Naive thymus-derived CD4-positive, alpha-beta T cell (primary cell): ENCODE results near the gene CEACAM5. TPM values are rescaled to one million over a fixed set of nuclear protein-coding genes. Genes with fewer than 3 reads are reported as not detected.
"Not testable (repeated sequence)": the region's sequence is repeated elsewhere in the genome, so short reads cannot be mapped to it uniquely, and the experiment has no call there.

ENCODE experiments used
- ATAC-seq: fragments of 150-1000 bp; cut with Tn5 transposase; 2 replicates; pipeline ENCODE4 v1.10.0; 2021; ENCODE audit warnings: mild to moderate bottlenecking, moderate library complexity
- CTCF ChIA-PET: fragments of 350-600 bp; sonication (Branson Sonifier 250); formaldehyde crosslinking; loops from one replicate; lab custom pipeline; 2021; ENCODE audit warnings: antibody characterized with exemption; lab: Charles Lee
- POLR2A ChIA-PET: fragments of 350-600 bp; sonication (Branson Sonifier 250); formaldehyde crosslinking; loops from one replicate; lab custom pipeline; 2021; ENCODE audit warnings: antibody characterized with exemption, inconsistent platforms; lab: Charles Lee
- DNase-seq, 9 donors: peaks; one replicate each; pipeline versions ENCODE4 v3.0.0 to v3.0.0-alpha.2; 2020 to 2022; ENCODE audit warnings: mixed read lengths in 1 of 9
- H3K27ac ChIP-seq: one replicate; pipeline ENCODE4 v1.7.0; 2013; ENCODE audit warnings: mild to moderate bottlenecking, low read depth, low read length, moderate library complexity
- H3K27me3 ChIP-seq, 2 donors: one replicate each; pipeline ENCODE4 v1.7.0; 2013; ENCODE audit warnings: low read length in 2 of 2, mild to moderate bottlenecking in 2 of 2, moderate library complexity in 2 of 2; ENCODE audit not compliant: control insufficient read depth in 2 of 2, insufficient read depth in 2 of 2
- H3K36me3 ChIP-seq, 3 experiments: 1 replicate in 2 of 3; 2 replicates in 1 of 3; pipeline ENCODE4 v1.7.0; 2013; ENCODE audit warnings: low read length in 3 of 3, mild to moderate bottlenecking in 3 of 3, moderate library complexity in 1 of 3; ENCODE audit not compliant: insufficient read depth in 3 of 3, control insufficient read depth in 2 of 3
- H3K4me1 ChIP-seq, 2 donors: one replicate each; pipeline ENCODE4 v1.7.0; 2013; ENCODE audit warnings: low read length in 2 of 2, mild to moderate bottlenecking in 2 of 2, moderate library complexity in 1 of 2; ENCODE audit not compliant: control insufficient read depth in 2 of 2, insufficient read depth in 2 of 2
- H3K4me3 ChIP-seq: 2 replicates; pipeline ENCODE4 v1.7.0; 2013; ENCODE audit warnings: mild to moderate bottlenecking, low read length
- H3K9me3 ChIP-seq, 3 experiments: 1 replicate in 2 of 3; 2 replicates in 1 of 3; pipeline ENCODE4 v1.7.0; 2013; ENCODE audit warnings: low read length in 3 of 3; ENCODE audit not compliant: control insufficient read depth in 2 of 3
- H3K27ac Mint-ChIP-seq, 9 donors: one replicate each; pipeline ENCODE4 v1.8.0; 2020 to 2022; ENCODE audit warnings: mixed read lengths in 9 of 9, mild to moderate bottlenecking in 8 of 9, moderate library complexity in 5 of 9, inconsistent platforms in 2 of 9
- H3K27me3 Mint-ChIP-seq, 5 donors: one replicate each; pipeline ENCODE4 v1.8.0; 2021 to 2022; ENCODE audit warnings: mixed read lengths in 5 of 5, mild to moderate bottlenecking in 1 of 5
- H3K36me3 Mint-ChIP-seq, 5 donors: one replicate each; pipeline ENCODE4 v1.8.0; 2020 to 2022; ENCODE audit warnings: mixed read lengths in 5 of 5, mild to moderate bottlenecking in 3 of 5, inconsistent platforms in 1 of 5
- H3K4me1 Mint-ChIP-seq, 7 donors: one replicate each; pipeline ENCODE4 v1.8.0; 2020 to 2022; ENCODE audit warnings: mixed read lengths in 7 of 7, mild to moderate bottlenecking in 3 of 7, inconsistent platforms in 1 of 7
- H3K4me3 Mint-ChIP-seq, 10 donors: one replicate each; pipeline ENCODE4 v1.8.0; 2020 to 2022; ENCODE audit warnings: mild to moderate bottlenecking in 10 of 10, mixed read lengths in 10 of 10, moderate library complexity in 6 of 10, inconsistent platforms in 2 of 10
- H3K9me3 Mint-ChIP-seq, 11 donors: one replicate each; pipeline ENCODE4 v1.8.0; 2020 to 2022; ENCODE audit warnings: mixed read lengths in 11 of 11, mild to moderate bottlenecking in 4 of 11, inconsistent platforms in 1 of 11, moderate library complexity in 1 of 11
- intact Hi-C, 2 donors: fragments of 100-400 bp; cut with micrococcal nuclease; formaldehyde crosslinking; loops; one replicate each; pipeline ENCODE4 v1.15.1; 2023
- polyA plus RNA-seq, 2 donors: library from polyadenylated mRNA; unstranded; fragments of 300-500 nt; fragmentation: Illumina TruSeq; gene quantifications; one replicate each; pipeline ENCODE4 v1.2.3, GENCODE V29; 2021
- total RNA-seq, 6 experiments: library from RNA in 5 of 6; stranded (reverse) in 5 of 6; gene quantifications; 1 replicate in 5 of 6; 2 replicates in 1 of 6; pipeline ENCODE4 v1.2.3 and lab custom pipeline; 2021 to 2026

The CEACAM5 gene
- total and polyA plus RNA-seq, 7 experiments from 2014 or later: not detected

DNA sequence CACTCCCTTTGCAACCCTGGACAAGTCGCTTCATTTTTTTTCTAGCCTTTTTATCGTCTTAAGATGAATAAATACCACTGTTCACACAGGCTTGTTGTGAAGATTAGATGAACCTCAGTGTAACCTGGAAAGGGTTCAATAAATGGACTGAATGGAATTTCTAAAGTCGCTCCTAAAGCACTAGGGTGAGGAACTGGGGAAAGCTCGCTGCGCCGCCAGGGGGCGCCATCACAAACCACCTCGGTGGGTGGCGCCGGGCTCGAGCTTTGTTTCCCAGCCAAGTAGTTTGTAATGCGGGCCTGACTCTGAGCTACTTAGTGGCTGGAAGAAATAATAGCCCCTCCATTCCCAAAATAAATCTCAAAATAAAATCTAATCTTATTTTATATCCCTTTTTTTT, 44.7 kb downstream of the CEACAM5 start:
- Histone ChIP-seq H3K4me1 (no peaks in the 10 kb centered on the region), H3K36me3 (no peaks in the 10 kb centered on the region), H3K4me3 (no peak overlapping the region), H3K9me3 (no peaks in the 10 kb centered on the region), H3K27me3 (peaks cover 0 to 3% of the 10 kb centered on the region in 2 donors), H3K27ac (no peak overlapping the region)
- Mint-ChIP-seq H3K9me3 (no peaks in the 10 kb centered on the region), H3K27me3 (peaks cover 20 to 58% (median 36%) of the 10 kb centered on the region in 5 donors), H3K36me3 (no peaks in the 10 kb centered on the region), H3K27ac (no peak overlapping the region), H3K4me3 (no peak overlapping the region), H3K4me1 (peaks cover 3 to 6% (median 5%) of the 10 kb centered on the region in 7 donors)
- ATAC-seq (peak; percentile 73), DNase-seq (peak; percentile 54 to 84 (median 75))
- ChIA-PET POLR2A (interaction anchor here (0.8 to 2.4 kb wide), 3 partner anchors 25 to 32 kb away, joined by 3 to 16 read pairs (median 4); no protein-coding TSS in a partner anchor), CTCF (interaction anchor here (0.6 to 6.1 kb wide), 45 partner anchors 9 to 925 kb away, joined by 3 to 149 read pairs (median 5); no protein-coding TSS in a partner anchor)
- intact Hi-C loops: loop anchor here (1.0 to 2.0 kb wide), 3 partner anchors 32 to 68 kb away; no protein-coding TSS in a partner anchor

DNA sequence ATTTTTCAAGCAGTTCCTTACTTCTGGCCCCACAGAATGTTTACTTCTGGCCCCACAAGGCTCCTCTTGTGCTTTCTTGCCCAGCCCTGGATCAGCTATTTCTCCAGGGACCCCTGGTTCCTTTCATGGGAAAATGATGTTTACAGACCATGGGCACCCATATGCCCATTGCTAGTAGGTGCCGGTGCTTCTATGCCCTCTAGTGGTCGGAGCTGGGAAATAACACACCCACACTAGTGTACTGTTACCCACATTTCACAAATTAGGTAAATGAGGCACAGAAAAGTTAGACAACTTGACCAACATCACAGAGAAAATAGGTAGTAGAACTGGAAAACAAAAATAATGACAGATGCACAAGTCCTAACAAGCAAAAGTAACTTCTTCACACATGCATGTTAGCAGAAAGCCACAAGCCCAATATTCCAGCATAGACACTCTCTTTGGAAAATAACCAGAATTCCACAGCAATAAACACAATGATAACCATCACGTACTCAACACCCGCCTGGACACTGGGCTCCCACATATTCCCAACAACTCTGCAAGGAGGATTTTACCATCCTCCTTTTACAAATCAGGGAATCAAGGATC, 45.6 kb downstream of the CEACAM5 start:
- no peaks in the 10 kb centered on the region for H3K36me3 ChIP-seq
- ATAC-seq (peak; percentile 95), DNase-seq (peak; percentile 43 to 76 (median 63))
- no peak overlapping the region for H3K27ac ChIP-seq
- no peak overlapping the region for H3K4me3 Mint-ChIP-seq
- H3K9me3 Mint-ChIP-seq: no peaks in the 10 kb centered on the region
- intact Hi-C loops: loop anchor here (1.0 to 2.0 kb wide), 4 partner anchors 19 to 67 kb away; no protein-coding TSS in a partner anchor
- peak overlapping the region in 2 of 9 donors; percentile 5 to 85 for H3K27ac Mint-ChIP-seq
- no peaks in the 10 kb centered on the region for H3K4me1 ChIP-seq
- H3K9me3 ChIP-seq: no peaks in the 10 kb centered on the region
- H3K4me1 Mint-ChIP-seq: peaks cover 4 to 6% (median 5%) of the 10 kb centered on the region in 7 donors
- peaks cover 20 to 57% (median 30%) of the 10 kb centered on the region in 5 donors for H3K27me3 Mint-ChIP-seq
- ChIA-PET POLR2A (interaction anchor here (0.7 to 2.4 kb wide), 2 partner anchors 19 to 31 kb away, joined by 3 to 16 read pairs; no protein-coding TSS in a partner anchor), CTCF (interaction anchor here (0.7 to 6.1 kb wide), 23 partner anchors 8 to 267 kb away, joined by 3 to 149 read pairs (median 6); no protein-coding TSS in a partner anchor)
- no peaks in the 10 kb centered on the region for H3K27me3 ChIP-seq
- no peaks in the 10 kb centered on the region for H3K36me3 Mint-ChIP-seq
- no peak overlapping the region for H3K4me3 ChIP-seq

- no peak within 1 kb of the TSS for H3K4me3 ChIP-seq
- no peak for ATAC-seq
- ChIA-PET CTCF (interaction anchor here (1.0 to 6.1 kb wide), 7 partner anchors 15 to 513 kb away, joined by 3 to 149 read pairs (median 6); partner anchors contain the start of gene CIC), POLR2A (no interaction called here)
- Mint-ChIP-seq H3K4me1 (peaks cover 4 to 6% (median 5%) of the 10 kb centered on the region in 7 donors), H3K9me3 (no peaks in the 10 kb centered on the region), H3K36me3 (no peaks in the 10 kb centered on the region), H3K4me3 (no peak within 1 kb of the TSS), H3K27me3 (peaks cover 26 to 67% (median 44%) of the 10 kb centered on the region in 5 donors), H3K27ac (peak within 1 kb of the TSS in 2 of 9 donors; percentile 58 to 66)
- H3K9me3 ChIP-seq: no peaks in the 10 kb centered on the region
- no peaks in the 10 kb centered on the region for H3K27me3 ChIP-seq
- H3K27ac ChIP-seq: no peak within 1 kb of the TSS
- DNase-seq: no peak
- no peaks in the 10 kb centered on the region for H3K36me3 ChIP-seq
- no peaks in the 10 kb centered on the region for H3K4me1 ChIP-seq
- intact Hi-C loops: loop anchor here in 1 of 2 donors (2.0 kb wide), 1 partner anchor 17 kb away; no protein-coding TSS in a partner anchor
These were observed 47.0 kb downstream of the CEACAM5 start, which contains the start of gene CEACAM6 for GRCh38 chr19:41755328-41755913. TSS of gene CEACAM6 (plus strand) at chr19:41755530. CDS start at chr19:41755639, 109 bp downstream.

GRCh38 chr19:41758846-41759245, 50.4 kb downstream of the CEACAM5 start:
- CTCF ChIA-PET: interaction anchor here (1.6 kb wide), 1 partner anchor 16 kb away, joined by 5 read pairs; no protein-coding TSS in a partner anchor
- POLR2A ChIA-PET: no interaction called here
- Histone ChIP-seq H3K4me1 (no peaks in the 10 kb centered on the region), H3K9me3 (no peaks in the 10 kb centered on the region), H3K27ac (no peak overlapping the region), H3K36me3 (no peaks in the 10 kb centered on the region), H3K27me3 (peaks cover 0 to 3% of the 10 kb centered on the region in 2 donors), H3K4me3 (no peak overlapping the region)
- Mint-ChIP-seq H3K27ac (no peak overlapping the region), H3K4me3 (no peak overlapping the region), H3K4me1 (peaks cover under 1 to 4% (median 3%) of the 10 kb centered on the region in 7 donors), H3K27me3 (peaks cover 34 to 70% (median 56%) of the 10 kb centered on the region in 5 donors), H3K36me3 (no peaks in the 10 kb centered on the region), H3K9me3 (no peaks in the 10 kb centered on the region)
- no peak for ATAC-seq
- intact Hi-C loops: no loop called here
- no peak for DNase-seq

DNA sequence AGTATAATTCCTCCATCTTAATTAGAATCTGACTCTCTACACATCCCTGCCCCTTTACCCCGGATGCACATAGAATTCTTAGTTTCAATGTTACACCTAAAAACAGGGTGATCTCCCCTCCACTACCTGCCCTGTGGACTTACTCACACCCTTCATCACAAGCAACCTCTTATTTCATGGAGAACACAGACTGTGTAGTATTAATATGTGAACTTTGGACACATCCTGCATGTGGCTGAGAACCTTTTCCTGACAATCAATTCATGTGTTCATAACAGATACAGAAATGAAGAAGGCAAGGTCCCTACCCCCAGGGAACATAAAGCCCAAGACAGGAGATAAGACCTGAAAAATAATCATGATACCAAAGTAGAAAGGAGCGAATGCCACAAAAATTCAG, 58.7 kb downstream of the CEACAM5 start:
- Mint-ChIP-seq H3K36me3 (no peaks in the 10 kb centered on the region), H3K4me1 (peaks cover under 1 to 7% (median 7%) of the 10 kb centered on the region in 7 donors), H3K27me3 (peaks cover 29 to 58% (median 49%) of the 10 kb centered on the region in 5 donors), H3K27ac (no peak overlapping the region), H3K4me3 (no peak overlapping the region), H3K9me3 (no peaks in the 10 kb centered on the region)
- POLR2A ChIA-PET: no interaction called here
- no peak overlapping the region for H3K27ac ChIP-seq
- ATAC-seq (no peak), DNase-seq (no peak)
- H3K4me1 ChIP-seq: peaks cover 0 to 3% of the 10 kb centered on the region in 2 donors
- CTCF ChIA-PET: interaction anchor here (1.5 kb wide), 1 partner anchor 14 kb away, joined by 4 read pairs; no protein-coding TSS in a partner anchor
- H3K36me3 ChIP-seq: no peaks in the 10 kb centered on the region
- no peak overlapping the region for H3K4me3 ChIP-seq
- intact Hi-C loops: no loop called here
- H3K9me3 ChIP-seq: no peaks in the 10 kb centered on the region
- H3K27me3 ChIP-seq: peaks cover 0 to 7% of the 10 kb centered on the region in 2 donors

GRCh38 chr19:41768105-41768504, 59.7 kb downstream of the CEACAM5 start:
- intact Hi-C loops, H3K4me3 ChIP-seq, H3K36me3 ChIP-seq, H3K9me3 ChIP-seq, H3K36me3 Mint-ChIP-seq, H3K9me3 Mint-ChIP-seq, H3K27ac Mint-ChIP-seq, H3K27ac ChIP-seq, DNase-seq, H3K27me3 ChIP-seq, H3K4me3 Mint-ChIP-seq, ATAC-seq, POLR2A ChIA-PET: not testable (repeated sequence)
- peaks cover 7 to 17% (median 17%) of the 10 kb centered on the region in 7 donors for H3K4me1 Mint-ChIP-seq
- peaks cover 0 to 13% of the 10 kb centered on the region in 2 donors for H3K4me1 ChIP-seq
- H3K27me3 Mint-ChIP-seq: peaks cover 28 to 55% (median 48%) of the 10 kb centered on the region in 5 donors
- CTCF ChIA-PET: interaction anchor here (1.5 kb wide), 1 partner anchor 15 kb away, joined by 4 read pairs; no protein-coding TSS in a partner anchor
